Stimulated activated CD4-positive, alpha-beta T cell treated with anti-CD3 and anti-CD28 coated beads, TNF-alpha, amount 100 ng/mL, for 24 hours (primary cell): ENCODE results near the gene RERE.
"Not testable (repeated sequence)": the region's sequence is repeated elsewhere in the genome, so short reads cannot be mapped to it uniquely, and the experiment has no call there.

ENCODE experiments used
- DNase-seq, 3 experiments: peaks; one replicate each; pipeline ENCODE4 v3.0.0-alpha.2; 2020; ENCODE audit warnings: low read depth in 3 of 3

The RERE gene

DNA sequence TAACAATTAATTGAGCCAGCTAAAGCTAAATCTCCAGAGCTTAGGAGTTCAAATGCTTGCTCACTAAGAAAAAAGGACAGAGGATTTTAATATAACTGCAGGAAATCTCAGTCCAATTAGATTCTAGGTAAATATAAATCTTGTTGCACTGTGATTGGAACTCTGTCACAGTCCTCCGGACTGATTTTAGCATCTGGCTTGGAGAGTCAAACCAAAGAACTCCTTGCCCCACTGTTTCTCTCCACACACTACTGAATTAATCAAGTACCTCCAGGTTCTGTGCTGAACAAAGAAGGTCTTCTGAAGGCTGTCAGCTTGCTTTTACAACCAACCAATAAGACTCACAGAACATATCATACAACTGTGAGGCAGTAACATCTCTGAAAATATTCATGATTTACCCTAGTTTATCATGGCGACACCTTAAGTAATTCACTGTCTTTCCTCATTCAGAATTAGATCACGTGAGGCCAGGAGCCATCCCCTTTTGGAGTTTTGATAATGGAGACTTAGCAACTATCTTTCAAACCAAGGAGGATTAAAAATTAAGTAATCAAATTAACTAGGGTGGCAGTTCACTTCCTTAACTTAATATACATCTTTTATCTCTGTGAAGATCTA lies 176.0 kb downstream of the RERE start:
- DNase-seq = no peak

GRCh38 chr1:8640950-8641349 lies 176.5 kb downstream of the RERE start:
- no peak for DNase-seq

DNA sequence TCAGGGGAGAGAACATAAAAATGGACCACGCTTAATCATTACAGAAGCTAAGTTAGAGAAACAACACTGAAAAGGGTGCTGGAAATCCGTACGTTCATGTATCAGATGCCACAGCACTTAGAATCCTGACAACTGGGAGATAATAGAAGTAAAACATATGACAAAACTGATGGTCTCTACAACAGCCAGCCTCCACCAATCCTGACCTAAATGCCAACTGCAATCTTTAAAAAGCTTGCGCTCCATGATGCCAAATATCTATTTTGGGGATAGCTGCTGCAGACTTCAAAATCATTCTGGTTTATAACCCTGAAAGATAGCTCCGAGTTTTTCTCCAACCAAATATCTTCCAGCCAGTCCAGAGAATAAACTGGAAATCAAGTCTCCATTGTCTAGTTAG lies 178.3 kb downstream of the RERE start:
- no peak for DNase-seq

DNA sequence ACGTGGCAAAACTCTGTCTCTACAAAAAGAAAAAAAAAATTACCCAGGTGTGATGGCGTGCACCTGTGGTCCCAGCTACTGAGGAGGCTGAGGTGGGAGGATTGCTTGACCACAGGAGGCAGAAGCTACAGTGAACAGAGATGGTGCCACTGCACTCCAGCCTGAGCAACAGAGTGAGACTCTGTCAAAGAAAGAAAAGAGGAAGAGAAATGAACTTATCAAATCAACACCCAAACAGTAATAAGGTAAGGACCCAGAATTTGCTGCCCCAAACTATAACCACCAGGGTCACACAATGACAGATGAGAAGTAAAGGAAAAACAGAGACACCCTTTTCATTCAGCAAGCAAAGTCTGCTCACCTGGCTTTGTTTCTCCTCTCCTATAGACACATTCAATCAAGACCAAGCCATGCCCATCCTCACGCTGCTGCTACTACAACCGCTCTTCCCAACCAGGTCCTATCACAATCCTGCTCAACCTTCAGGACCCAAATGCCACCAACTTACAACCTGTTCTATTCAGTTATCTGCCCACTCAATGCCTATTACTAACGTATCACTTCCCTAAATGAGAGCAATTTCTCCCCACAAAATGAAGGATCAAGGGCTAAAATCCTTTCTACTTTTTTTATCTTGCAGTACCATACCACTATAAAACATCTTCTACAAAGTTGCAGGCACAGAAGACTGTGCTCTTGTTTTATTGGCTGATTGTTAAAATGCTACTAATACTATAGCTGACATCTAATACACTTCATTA lies 183.5 kb downstream of the RERE start:
- DNase-seq = no peak

- DNase-seq = no peak
Measured at GRCh38 chr1:8632102-8632501, 185.3 kb downstream of the RERE start.

GRCh38 chr1:8631163-8631562 lies 186.3 kb downstream of the RERE start:
- no peak for DNase-seq

GRCh38 chr1:8629241-8630091 lies 188.0 kb downstream of the RERE start:
- no peak for DNase-seq

DNA sequence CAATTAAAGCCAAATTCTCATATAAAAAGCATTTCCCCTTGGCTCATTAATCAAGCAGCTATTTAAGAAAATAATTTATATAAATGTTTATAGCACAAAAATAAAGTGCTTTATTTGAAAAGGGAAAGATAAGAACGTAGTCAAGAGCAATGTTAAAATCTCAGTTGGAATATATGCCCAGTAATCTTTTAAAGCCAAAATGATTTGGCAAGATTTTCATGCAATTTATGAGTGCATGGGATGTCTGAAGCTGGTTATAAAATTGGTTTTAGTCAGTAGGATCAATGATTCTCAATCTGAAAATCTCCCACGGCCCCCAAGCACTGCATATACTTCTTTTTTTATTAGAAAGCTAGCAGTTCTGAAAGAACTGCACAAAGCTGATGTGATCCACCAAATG lies 188.8 kb downstream of the RERE start:
- no peak for DNase-seq

GRCh38 chr1:8627728-8628127 lies 189.7 kb downstream of the RERE start:
- DNase-seq = no peak

- DNase-seq = no peak
Measured at GRCh38 chr1:8625981-8626898, 191.2 kb downstream of the RERE start.

DNA sequence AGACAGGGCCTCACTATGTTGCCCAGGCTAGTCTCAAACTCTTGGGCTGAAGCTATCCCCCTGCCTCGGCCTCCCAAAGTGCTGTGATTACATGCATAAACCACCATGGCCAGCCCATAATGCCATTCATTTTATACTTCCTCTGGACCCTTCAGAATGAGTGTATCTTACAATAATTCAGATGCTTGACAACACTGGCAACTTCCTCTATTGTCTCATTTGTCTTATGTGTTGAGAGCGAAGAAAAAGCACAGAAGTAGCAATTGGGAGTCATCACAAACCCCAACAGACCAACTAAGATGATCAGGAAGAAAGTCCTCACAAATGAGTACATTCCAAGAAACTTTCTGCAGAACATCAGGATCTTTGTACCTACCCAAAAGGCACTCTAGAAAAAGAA lies 191.9 kb downstream of the RERE start:
- no peak for DNase-seq

DNA sequence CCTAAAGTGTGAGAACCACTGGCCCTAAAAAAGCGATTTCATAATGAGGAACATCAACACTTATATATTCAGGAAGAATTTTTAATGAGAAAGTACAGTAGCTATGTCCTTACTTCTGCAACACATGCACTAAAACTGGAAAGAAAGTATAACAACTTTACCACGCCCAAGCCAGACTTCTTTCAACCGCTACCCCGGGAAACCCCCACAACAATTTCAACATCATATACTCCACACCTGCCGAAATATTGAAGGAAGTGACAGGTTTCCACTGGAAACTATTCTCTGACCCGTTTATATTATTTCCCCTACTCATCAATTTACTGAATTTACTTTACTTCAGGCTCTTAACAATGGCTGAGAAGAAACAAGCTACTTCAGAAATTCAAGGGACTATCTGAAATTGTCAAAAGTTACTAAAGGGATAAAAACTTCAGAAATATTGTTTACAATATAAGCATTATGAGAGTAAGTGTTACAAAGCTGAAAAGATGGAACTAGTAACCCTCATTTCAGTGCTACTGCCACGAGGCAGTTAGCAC lies 193.7 kb downstream of the RERE start:
- not testable (repeated sequence) for DNase-seq

DNA sequence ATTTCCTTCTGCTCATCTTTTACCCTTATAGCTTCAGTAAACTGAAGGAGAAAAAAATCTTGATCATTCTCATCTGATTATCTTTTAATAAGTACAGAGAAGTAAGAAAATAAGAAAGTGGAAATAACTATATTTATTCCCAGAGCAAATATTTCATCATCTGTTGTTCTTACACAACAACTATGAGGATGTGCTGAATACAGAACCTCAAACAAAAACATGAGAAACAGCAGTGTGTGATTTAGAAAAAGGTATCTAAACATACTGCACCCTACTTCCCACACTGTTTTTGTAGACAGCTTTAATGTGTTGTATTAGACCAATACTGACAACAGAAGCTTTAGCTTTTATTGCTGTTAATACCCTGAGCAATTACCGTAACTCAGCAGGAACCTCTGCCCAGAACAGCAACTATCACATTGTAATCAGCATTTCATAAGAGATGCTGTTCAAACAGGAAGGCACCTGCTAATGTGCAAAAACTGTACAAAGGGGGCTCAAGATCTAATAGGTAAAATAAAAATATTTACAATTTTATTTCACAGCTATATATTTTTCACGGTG lies 195.6 kb downstream of the RERE start:
- not testable (repeated sequence) for DNase-seq

DNA sequence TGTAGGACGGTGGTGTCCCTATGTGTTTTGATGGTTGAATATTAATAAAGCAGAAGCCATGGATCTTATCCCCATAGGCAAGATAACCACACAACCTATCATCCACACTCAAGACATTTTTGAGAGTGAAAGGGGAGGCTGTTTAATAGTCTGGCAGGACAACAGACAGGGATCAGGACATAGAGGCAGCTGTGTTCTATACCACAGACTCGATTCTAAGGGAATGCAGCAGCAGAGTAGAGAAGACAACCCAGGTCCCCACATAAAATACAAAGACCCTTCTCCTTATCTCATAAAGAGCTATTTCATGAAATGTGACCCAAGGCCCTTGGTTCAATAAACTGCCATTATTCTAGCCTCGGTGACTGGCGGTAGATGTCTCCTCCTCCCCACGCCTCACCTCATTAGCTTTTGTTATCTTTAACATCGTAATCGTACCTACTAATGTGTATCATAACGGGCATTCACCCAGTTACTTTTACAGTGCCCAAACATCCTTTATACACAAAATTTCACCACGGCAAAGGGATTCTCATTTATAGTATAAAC lies 196.3 kb downstream of the RERE start:
- not testable (repeated sequence) for DNase-seq

DNA sequence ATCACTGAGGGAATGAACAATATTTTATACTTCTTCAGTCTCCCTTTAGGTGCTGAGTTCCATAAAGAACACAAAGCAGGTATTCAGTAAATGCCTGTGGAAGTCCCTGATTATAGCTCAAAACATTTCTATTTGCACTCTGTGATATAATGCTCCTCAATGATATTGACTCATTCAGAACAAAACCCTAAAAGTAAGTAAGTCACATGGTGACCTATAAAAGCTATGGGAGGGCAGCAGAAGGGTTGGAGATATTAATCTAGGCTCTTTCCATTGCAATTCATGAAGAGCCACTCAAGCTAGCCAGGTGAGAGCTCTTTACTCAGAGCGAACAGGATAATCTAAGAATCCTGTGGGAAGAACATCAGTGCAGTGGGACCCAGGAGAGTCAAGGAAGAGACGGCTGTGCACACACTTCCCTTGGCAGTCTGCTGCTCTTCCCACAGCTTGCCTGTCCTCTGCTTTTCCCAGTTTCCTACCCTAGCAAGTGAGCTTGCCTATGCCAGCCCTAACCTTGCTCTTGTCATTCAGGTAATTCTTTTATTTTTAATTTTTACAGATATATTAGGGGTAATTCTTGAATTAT lies 197.4 kb downstream of the RERE start:
- not testable (repeated sequence) for DNase-seq

DNA sequence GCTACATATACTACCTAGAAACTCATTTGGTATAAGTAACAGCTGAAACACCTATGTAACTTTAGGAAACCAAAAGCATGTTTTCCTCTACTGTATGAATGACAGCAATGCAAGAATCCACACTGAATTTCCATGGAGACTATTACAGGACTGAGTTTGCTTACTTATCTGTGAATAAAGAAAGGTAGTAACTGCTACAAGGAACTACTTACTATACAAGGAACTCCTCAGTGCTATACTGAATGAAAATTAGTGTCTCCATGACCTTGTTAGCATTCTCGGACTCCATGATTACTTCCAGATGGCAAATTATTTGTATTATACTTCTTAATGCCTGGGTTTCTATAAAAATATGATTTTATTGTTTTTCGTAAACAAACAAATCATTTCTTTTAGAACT lies 198.0 kb downstream of the RERE start:
- DNase-seq = not testable (repeated sequence)

GRCh38 chr1:8616791-8617190 lies 200.6 kb downstream of the RERE start:
- DNase-seq = not testable (repeated sequence)

- not testable (repeated sequence) for DNase-seq
Measured at GRCh38 chr1:8611634-8612515, 205.6 kb downstream of the RERE start.

DNA sequence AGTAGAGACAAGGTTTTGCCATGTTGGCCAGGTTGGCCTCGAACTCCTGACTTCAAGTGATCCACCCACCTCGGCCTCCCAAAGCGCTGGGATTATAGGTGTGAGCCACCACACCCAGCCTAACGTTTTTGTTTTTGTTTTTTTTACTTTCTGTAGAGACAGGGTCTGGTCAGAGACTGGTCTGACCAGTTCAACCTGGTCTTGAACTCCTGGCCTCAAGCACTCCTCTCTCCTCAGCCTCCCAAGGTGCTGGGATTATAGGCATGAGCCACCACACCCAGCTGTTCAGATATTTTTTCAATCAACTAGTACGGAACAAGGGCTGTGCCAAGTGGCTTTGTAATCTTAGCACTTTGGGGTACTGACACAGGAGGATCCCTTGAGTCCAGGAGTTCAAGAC lies 209.5 kb downstream of the RERE start:
- no peak for DNase-seq
